BLaER1 treated with 17β-estradiol and CSF1 and Interleukin-3, amounts not matched to agents 10 nM and 100 nM (cell line): ENCODE results near the gene IL17F.

Experiments
- H3K27ac ChIP-seq, 11 experiments: shearing (Covaris generic); formaldehyde crosslinking; 2 replicates each; pipeline ENCODE4 v1.8.1; 2022
- H3K27me3 ChIP-seq, 11 experiments: shearing (Covaris generic); formaldehyde crosslinking; 2 replicates each; pipeline ENCODE4 v1.8.1; 2022
- H3K36me3 ChIP-seq, 11 experiments: shearing (Covaris generic); formaldehyde crosslinking; 2 replicates each; pipeline ENCODE4 v1.8.1; 2022
- H3K4me1 ChIP-seq, 10 experiments: shearing (Covaris generic); formaldehyde crosslinking; 2 replicates each; pipeline ENCODE4 v1.8.1; 2022
- H3K4me2 ChIP-seq, 11 experiments: shearing (Covaris generic); formaldehyde crosslinking; 2 replicates each; pipeline ENCODE4 v1.8.1; 2022
- H3K4me3 ChIP-seq, 10 experiments: shearing (Covaris generic); formaldehyde crosslinking; 2 replicates each; pipeline ENCODE4 v1.8.1; 2022
- H3K9ac ChIP-seq, 11 experiments: shearing (Covaris generic); formaldehyde crosslinking; 2 replicates each; pipeline ENCODE4 v1.8.1; 2022
- H3K9me3 ChIP-seq, 11 experiments: shearing (Covaris generic); formaldehyde crosslinking; replicated peaks in 1 of 11; 2 replicates each; pipeline ENCODE4 v1.8.1; 2022
- H4K20me1 ChIP-seq, 11 experiments: shearing (Covaris generic); formaldehyde crosslinking; 2 replicates each; pipeline ENCODE4 v1.8.1; 2022
- Cebpa-rat ChIP-seq, 11 experiments: shearing (Covaris generic); IDR thresholded peaks; 2 replicates each; pipeline ENCODE4 v1.8.1; 2022

The IL17F gene

DNA sequence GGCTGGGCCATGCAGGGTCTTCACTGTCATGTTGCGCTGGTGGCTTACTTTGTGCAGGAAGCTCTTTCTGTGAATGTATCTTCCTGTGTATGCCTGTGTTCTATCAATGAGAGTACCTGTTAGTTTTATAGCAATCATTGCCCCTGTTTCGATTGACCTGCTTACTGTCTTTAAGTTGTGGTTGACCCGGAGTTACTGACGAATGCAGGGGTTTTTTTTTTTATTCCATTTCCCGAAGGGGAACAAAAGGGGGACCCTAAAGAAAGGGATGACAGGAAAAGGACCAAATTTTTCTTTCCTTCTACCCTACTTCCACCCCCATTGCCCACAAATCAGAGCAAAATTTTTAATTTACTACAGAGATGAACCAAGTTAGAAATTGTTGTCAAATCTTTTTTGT lies at the start of gene IL17F:
IL17F (minus strand) TSS at position 101 of the 400 bp plus-strand sequence; CDS start at position 30, 71 bp downstream.
- TF ChIP-seq Cebpa-rat (IDR thresholded peaks at IDR 0.05) = no peak
- H3K9ac ChIP-seq = no peak within 1 kb of the TSS
- no peaks in the 10 kb centered on the region for H3K4me1 ChIP-seq
- H3K4me3 ChIP-seq = no peak within 1 kb of the TSS
- H3K36me3 ChIP-seq = no peaks in the 10 kb centered on the region
- no peak within 1 kb of the TSS for H3K27ac ChIP-seq
- no peak within 1 kb of the TSS for H3K4me2 ChIP-seq
- no peaks in the 10 kb centered on the region for H3K27me3 ChIP-seq
- 0 out of 22 replicates have a peak, but pooled peaks cover 0 to 3% (median 0%) of the 10 kb centered on the region in 11 experiments for H3K9me3 ChIP-seq
- no peaks in the 10 kb centered on the region for H4K20me1 ChIP-seq

- peaks cover 0 to 13% (median 9%) of the 10 kb centered on the region in 11 experiments; a peak in 9 of 22 replicates for H3K9me3 ChIP-seq
- no peaks in the 10 kb centered on the region for H3K36me3 ChIP-seq
- no peak for TF ChIP-seq Cebpa-rat (IDR thresholded peaks at IDR 0.05)
- H3K4me3 ChIP-seq = no peak overlapping the region
- no peak overlapping the region for H3K9ac ChIP-seq
- H3K27me3 ChIP-seq = no peaks in the 10 kb centered on the region
- no peak overlapping the region for H3K27ac ChIP-seq
- H3K4me1 ChIP-seq = peaks cover 0 to 16% (median 3%) of the 10 kb centered on the region in 10 experiments; a peak in 7 of 20 replicates
- H3K4me2 ChIP-seq = no peak overlapping the region
- no peaks in the 10 kb centered on the region for H4K20me1 ChIP-seq
Measured at GRCh38 chr6:52293067-52293466, 48.8 kb upstream of the IL17F start.

GRCh38 chr6:52288841-52289240 lies 44.5 kb upstream of the IL17F start:
- Histone ChIP-seq H3K4me3 (no peak overlapping the region), H3K9ac (no peak overlapping the region), H3K27me3 (no peaks in the 10 kb centered on the region), H3K9me3 (no peaks in the 10 kb centered on the region), H4K20me1 (peaks cover 0 to 6% (median 0%) of the 10 kb centered on the region in 11 experiments; a peak in 3 of 22 replicates), H3K27ac (no peak overlapping the region), H3K4me2 (peak overlapping the region in 2 of 11 experiments; percentile 19 to 25; a peak in 3 of 22 replicates), H3K4me1 (peaks cover 17 to 28% (median 21%) of the 10 kb centered on the region in 10 experiments), H3K36me3 (no peaks in the 10 kb centered on the region)
- TF ChIP-seq Cebpa-rat (IDR thresholded peaks at IDR 0.05) = no peak

DNA sequence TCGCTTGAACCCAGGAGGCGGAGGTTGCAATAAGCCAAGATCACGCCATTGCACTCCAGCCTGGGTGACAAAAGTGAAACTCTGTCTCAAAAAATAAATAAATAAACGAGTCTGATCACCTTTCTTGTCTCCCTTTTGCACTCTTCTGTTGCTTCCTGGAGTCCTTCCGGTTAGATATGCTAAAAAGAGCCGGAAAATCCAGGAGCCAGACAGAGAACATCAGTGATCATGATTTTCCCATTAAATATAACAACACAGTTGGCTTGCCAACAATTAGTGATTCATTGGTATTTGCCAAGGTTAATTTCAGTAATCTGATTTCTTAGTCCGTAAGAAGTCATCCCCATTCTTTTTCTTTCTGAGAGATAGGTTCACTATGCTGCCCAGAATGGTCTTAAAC lies 43.9 kb upstream of the IL17F start:
- H3K27ac ChIP-seq = no peak overlapping the region

DNA sequence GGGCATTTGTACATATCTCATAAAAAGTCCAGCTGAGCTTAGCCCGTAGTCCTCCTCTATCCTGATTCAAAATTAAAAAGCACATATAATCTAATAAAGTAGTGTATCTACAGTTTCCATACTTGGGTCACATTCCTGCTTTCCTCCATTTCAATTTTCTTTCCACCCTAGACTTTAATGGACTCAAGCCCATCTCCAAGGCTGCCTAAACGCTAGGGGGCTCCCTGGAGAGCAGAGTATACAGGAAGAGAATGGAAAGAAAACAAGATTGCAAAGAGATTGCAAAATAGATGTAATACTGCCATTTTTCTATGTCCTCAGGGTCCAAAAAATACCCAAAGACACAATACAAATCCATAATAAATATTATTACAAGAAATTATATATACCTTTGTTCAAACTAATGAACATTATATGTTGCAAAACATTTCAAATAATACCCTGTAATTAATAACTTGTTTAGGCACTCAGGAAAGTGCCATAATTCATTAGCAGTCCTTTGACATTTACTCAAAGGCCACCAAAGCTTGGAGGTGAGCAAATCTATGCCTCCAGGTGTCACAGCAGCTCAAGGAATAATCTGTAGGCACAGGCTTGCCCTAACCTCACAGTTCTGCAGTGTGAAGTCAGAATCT lies 42.6 kb upstream of the IL17F start:
- Histone ChIP-seq H3K4me3 (no peak overlapping the region), H3K27ac (peak overlapping the region in 9 of 11 experiments; percentile 5 to 69 (median 47); a peak in 14 of 22 replicates), H3K4me2 (peak overlapping the region in 7 of 11 experiments; percentile 3 to 84 (median 37); a peak in 11 of 22 replicates), H3K9me3 (no peaks in the 10 kb centered on the region), H4K20me1 (peaks cover 0 to 23% (median 16%) of the 10 kb centered on the region in 11 experiments; a peak in 15 of 22 replicates), H3K27me3 (no peaks in the 10 kb centered on the region), H3K9ac (no peak overlapping the region; a peak in 1 of 22 replicates), H3K36me3 (peaks cover 7 to 15% (median 13%) of the 10 kb centered on the region in 11 experiments), H3K4me1 (peaks cover 33 to 47% (median 39%) of the 10 kb centered on the region in 10 experiments)
- peak in 5 of 11 experiments; percentile 40 to 66 (median 57); a peak in 5 of 22 replicates for TF ChIP-seq Cebpa-rat (IDR thresholded peaks at IDR 0.05)

More for the DNA sequence above, 43.9 kb upstream of the IL17F start:
- Histone ChIP-seq H3K9ac (no peak overlapping the region), H3K4me1 (peaks cover 20 to 34% (median 26%) of the 10 kb centered on the region in 10 experiments), H3K4me2 (peak overlapping the region in 1 of 11 experiments; percentile 19; a peak in 1 of 22 replicates), H3K9me3 (no peaks in the 10 kb centered on the region), H3K4me3 (no peak overlapping the region), H4K20me1 (peaks cover 0 to 12% (median 3%) of the 10 kb centered on the region in 11 experiments; a peak in 11 of 22 replicates), H3K36me3 (peaks cover 0 to 2% (median 0%) of the 10 kb centered on the region in 11 experiments; a peak in 5 of 22 replicates), H3K27me3 (no peaks in the 10 kb centered on the region)
- TF ChIP-seq Cebpa-rat (IDR thresholded peaks at IDR 0.05) = no peak

GRCh38 chr6:52285177-52286068 lies 41.1 kb upstream of the IL17F start:
- Histone ChIP-seq H3K4me1 (peaks cover 35 to 50% (median 45%) of the 10 kb centered on the region in 10 experiments), H3K9me3 (no peaks in the 10 kb centered on the region), H3K36me3 (peaks cover 22 to 30% (median 28%) of the 10 kb centered on the region in 11 experiments), H4K20me1 (peaks cover 0 to 38% (median 31%) of the 10 kb centered on the region in 11 experiments; a peak in 15 of 22 replicates), H3K27me3 (no peaks in the 10 kb centered on the region), H3K27ac (peak overlapping the region in 10 of 11 experiments; percentile 23 to 90 (median 70); a peak in 18 of 22 replicates), H3K4me3 (peak overlapping the region; percentile 64 to 97 (median 86)), H3K4me2 (peak overlapping the region; percentile 66 to 84 (median 79)), H3K9ac (peak overlapping the region; percentile 51 to 91 (median 72); a peak in 20 of 22 replicates)
- no peak for TF ChIP-seq Cebpa-rat (IDR thresholded peaks at IDR 0.05)

- Histone ChIP-seq H3K4me1 (peaks cover 35 to 53% (median 45%) of the 10 kb centered on the region in 10 experiments), H3K27me3 (no peaks in the 10 kb centered on the region), H3K27ac (peak within 1 kb of the TSS in 10 of 11 experiments; percentile 69 to 95 (median 90); a peak in 21 of 22 replicates), H3K4me2 (peak within 1 kb of the TSS; percentile 68 to 96 (median 88)), H3K9ac (peak within 1 kb of the TSS; percentile 80 to 95 (median 91)), H4K20me1 (peaks cover 0 to 46% (median 39%) of the 10 kb centered on the region in 11 experiments; a peak in 16 of 22 replicates), H3K36me3 (peaks cover 30 to 38% (median 36%) of the 10 kb centered on the region in 11 experiments), H3K4me3 (peak within 1 kb of the TSS; percentile 73 to 97 (median 88)), H3K9me3 (no peaks in the 10 kb centered on the region)
- no peak for TF ChIP-seq Cebpa-rat (IDR thresholded peaks at IDR 0.05)
Measured at GRCh38 chr6:52284460-52285176, 40.3 kb upstream of the IL17F start, which contains the start of gene MCM3. MCM3 (minus strand) TSS chr6:52284742; CDS start chr6:52284674, 68 bp downstream.

DNA sequence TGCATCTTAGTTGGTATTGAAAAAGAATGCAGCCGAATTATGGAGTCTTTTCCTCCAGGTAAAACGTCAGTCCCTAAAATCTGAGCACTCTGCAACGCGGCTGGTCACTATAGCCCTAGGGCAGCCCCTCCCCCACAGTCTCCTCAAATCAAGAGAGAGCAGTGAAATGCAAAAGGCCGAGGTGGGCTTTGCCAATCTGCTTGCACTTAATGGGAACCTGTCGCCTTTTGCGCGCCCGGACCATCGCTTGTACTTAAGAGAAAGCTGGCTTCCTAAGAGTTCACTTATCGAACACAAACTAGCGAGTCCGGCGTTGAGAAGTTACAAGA lies 39.8 kb upstream of the IL17F start:
- Histone ChIP-seq H3K9me3 (no peaks in the 10 kb centered on the region), H3K9ac (peak overlapping the region; percentile 80 to 95 (median 91)), H3K27ac (peak overlapping the region in 10 of 11 experiments; percentile 69 to 95 (median 90); a peak in 21 of 22 replicates), H3K4me1 (peaks cover 37 to 58% (median 46%) of the 10 kb centered on the region in 10 experiments), H3K36me3 (peaks cover 35 to 43% (median 41%) of the 10 kb centered on the region in 11 experiments), H3K4me3 (peak overlapping the region; percentile 73 to 97 (median 88)), H4K20me1 (peaks cover 0 to 51% (median 45%) of the 10 kb centered on the region in 11 experiments; a peak in 16 of 22 replicates), H3K4me2 (peak overlapping the region; percentile 68 to 96 (median 88)), H3K27me3 (no peaks in the 10 kb centered on the region)
- no peak for TF ChIP-seq Cebpa-rat (IDR thresholded peaks at IDR 0.05)
